ENCODE results near the gene METTL16. TPM values are rescaled to one million over a fixed set of nuclear protein-coding genes. Genes with fewer than 3 reads are reported as not detected.
"Not testable (repeated sequence)": the region's sequence is repeated elsewhere in the genome, so short reads cannot be mapped to it uniquely, and the experiment has no call there.

METTL16 gene
- polyA plus RNA-seq, 3 donors = 36.1 to 39.1 (median 36.6) TPM

GRCh38 chr17:2503627-2504026 lies 8.1 kb downstream of the METTL16 start:
- DNase-seq (ENCODE audit: low read depth in 3 of 3, low spot score in 2 of 3) = no peak

DNA sequence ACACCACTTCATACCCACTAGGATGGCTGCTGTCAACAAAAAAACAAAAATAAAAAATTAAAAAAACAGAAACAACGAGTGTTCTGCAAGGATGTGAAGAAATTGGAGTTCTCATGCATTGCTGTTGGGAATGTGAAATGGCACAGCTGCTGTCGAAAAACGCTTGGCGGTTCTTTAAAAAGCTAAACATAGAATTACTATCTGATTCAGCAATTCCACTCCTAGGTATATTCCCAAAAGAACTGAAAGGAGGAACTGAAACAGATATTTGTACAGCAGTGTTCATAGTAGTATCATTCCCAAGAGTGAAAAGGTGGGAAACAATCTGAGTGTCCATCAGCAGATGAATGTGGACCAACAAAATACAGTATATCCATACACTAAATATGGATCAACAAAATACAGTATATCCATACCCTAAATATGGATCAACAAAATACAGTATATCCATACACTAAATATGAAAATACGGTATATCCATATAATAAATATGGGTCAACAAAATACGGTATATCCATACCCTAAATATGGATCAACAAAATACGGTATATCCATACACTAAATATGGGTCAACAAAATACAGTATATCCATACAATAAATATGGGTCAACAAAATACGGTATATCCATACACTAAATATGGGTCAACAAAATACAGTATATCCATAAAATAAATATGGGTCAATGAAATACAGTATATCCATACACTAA lies 8.7 kb downstream of the METTL16 start:
- no peak for DNase-seq (ENCODE audit: low read depth in 3 of 3, low spot score in 2 of 3)

DNA sequence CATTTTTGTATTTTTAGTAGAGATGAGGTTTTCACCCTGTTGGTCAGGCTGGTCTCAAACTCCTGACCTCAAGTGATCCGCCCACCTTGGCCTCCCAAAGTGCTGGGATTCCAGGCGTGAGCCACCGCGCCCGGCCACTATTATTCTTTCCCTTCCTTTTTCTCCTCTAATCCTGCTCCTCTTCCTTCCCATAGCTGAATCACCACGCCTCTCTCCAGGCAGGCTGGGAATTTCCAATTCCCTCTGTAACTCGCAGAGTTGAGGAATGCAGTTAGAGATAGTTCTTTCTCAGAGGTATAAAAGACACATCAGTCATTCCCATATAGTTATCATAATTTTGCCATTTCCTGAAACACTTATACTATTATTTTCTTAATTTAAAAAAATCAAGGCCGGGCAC lies 11.2 kb downstream of the METTL16 start:
- DNase-seq (ENCODE audit: low read depth in 3 of 3, low spot score in 2 of 3) = no peak

GRCh38 chr17:2489286-2489685 lies 22.4 kb downstream of the METTL16 start:
- DNase-seq (ENCODE audit: low read depth in 3 of 3, low spot score in 2 of 3) = not testable (repeated sequence)

DNA sequence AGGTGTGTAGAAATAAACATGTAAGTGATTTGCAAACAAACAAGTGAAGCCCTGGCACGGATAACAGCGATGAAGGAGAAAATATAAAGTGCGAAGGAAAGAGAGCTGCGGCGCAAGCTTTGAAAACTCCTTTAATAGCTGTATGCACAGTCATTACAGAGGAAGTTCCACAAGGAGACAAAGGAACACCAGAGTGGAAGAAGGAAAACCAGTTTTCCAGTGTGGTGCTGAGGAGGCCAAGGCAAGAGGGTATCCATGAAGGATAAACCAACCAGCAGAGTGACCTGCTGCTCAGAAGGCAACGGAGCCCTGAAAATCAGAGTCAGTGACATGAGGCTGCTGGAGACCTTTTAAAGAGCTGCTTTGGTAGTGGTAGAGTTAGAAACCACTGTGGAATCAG lies 24.4 kb downstream of the METTL16 start:
- DNase-seq (ENCODE audit: low read depth in 3 of 3, low spot score in 2 of 3) = no peak

DNA sequence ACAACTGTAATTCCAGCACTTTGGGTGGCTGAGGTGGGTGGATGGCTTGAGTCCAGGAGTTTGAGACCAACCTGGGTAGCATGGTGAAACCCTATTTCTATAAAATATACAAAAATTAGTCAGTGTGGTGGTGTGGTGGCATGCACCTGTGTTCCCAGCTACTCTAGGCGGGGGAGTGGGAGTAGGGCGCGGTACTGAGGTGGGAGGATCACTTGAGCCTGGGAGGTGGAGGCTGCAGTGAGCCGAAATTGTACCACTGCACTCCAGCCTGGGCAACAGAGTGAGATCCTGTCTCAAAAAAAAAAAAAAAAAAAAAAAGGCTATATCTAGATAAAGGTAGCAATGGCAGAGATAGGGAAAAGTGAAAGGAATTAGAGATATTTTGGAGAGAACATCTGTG lies 25.0 kb downstream of the METTL16 start:
- DNase-seq (ENCODE audit: low read depth in 3 of 3, low spot score in 2 of 3) = not testable (repeated sequence)

GRCh38 chr17:2485970-2486369 lies 25.7 kb downstream of the METTL16 start:
- DNase-seq (ENCODE audit: low read depth in 3 of 3, low spot score in 2 of 3) = no peak

- no peak for DNase-seq (ENCODE audit: low read depth in 3 of 3, low spot score in 2 of 3)
Observed at GRCh38 chr17:2485543-2485942, 26.1 kb downstream of the METTL16 start.

DNA sequence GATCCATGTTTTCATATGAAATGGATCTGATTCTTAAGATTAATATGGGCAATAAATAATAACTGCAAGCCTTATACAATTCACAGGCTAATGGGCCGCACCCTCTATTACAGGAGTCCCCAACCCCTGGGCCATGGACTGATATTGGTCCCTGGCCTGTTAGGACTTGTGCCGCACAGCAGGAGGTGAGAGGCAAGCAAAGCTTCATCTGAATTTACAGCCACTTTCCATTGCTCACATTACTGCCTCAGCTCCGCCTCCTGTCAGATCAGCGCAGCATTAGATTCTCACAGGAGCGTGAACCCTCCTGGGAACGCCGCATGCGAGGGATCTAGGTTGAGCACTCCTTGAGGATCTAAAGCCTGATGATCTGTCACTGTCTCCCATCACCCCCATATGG lies 26.8 kb downstream of the METTL16 start:
- no peak for DNase-seq (ENCODE audit: low read depth in 3 of 3, low spot score in 2 of 3)

DNA sequence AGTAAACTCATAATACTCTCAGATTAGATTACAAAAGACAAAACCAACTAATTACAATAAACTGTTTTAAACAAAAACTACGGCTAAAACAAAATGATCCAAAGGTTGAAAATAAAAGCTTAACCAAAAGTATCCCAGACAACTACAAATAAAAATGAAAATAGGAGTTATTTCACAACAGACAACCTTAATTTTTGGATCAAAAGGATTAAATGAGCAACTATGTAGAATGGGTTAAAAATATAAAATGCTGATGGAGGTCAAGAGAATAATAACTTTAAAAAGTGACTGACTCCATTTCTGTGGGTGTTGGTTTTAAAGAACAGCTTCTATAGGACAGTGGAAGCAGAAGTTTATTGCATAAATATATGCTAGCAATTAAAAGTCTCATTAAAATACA lies 28.6 kb downstream of the METTL16 start:
- no peak for DNase-seq (ENCODE audit: low read depth in 3 of 3, low spot score in 2 of 3)

- no peak for DNase-seq (ENCODE audit: low read depth in 3 of 3, low spot score in 2 of 3)
Observed at GRCh38 chr17:2482218-2482617, 29.5 kb downstream of the METTL16 start.

DNA sequence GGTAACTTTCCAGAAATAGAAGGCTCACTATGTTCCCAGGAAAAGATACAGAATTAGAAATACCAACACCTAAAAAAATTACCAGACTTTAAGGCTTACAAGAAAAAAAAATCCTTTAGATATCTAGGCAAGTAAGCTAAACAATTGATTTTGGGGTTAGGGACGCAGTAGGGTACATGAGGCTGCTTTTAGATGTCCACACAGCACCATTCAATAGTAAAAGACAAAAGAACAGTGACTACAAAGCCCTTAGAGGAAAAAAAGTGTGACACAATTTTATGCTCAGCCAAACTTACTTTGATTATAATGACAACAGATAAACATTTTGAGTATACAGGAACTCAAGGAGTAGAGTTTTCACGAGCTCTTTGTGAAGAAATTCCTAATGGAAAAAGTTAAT lies 29.9 kb downstream of the METTL16 start:
- DNase-seq (ENCODE audit: low read depth in 3 of 3, low spot score in 2 of 3) = no peak

- DNase-seq (ENCODE audit: low read depth in 3 of 3, low spot score in 2 of 3) = no peak
Observed at GRCh38 chr17:2478458-2478857, 33.2 kb downstream of the METTL16 start.

GRCh38 chr17:2475056-2475455 lies 36.6 kb downstream of the METTL16 start:
- DNase-seq (ENCODE audit: low read depth in 3 of 3, low spot score in 2 of 3) = no peak

DNA sequence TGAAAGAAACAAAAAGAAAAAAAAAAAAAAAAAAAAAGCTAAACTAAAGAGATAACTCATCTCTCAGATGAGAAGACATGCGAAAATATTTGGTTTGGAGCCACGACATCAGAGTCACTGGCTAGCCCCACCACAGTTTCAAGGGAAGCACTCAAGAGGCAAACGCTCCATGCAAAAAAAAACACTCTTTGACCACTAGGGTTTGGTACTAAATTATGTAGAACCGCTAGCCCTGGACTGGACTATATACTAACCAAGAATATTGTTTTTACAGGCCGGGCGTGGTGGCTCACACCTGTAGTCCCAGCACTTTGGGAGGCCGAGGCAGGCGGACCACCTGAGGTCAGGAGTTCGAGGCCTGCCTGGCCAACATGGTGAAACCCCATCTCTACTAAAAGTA lies 37.3 kb downstream of the METTL16 start:
- no peak for DNase-seq (ENCODE audit: low read depth in 3 of 3, low spot score in 2 of 3)

GRCh38 chr17:2468270-2468669 lies 43.4 kb downstream of the METTL16 start:
- no peak for DNase-seq (ENCODE audit: low read depth in 3 of 3, low spot score in 2 of 3)

GRCh38 chr17:2466931-2467330 lies 44.8 kb downstream of the METTL16 start:
- DNase-seq (ENCODE audit: low read depth in 3 of 3, low spot score in 2 of 3) = no peak

GRCh38 chr17:2462481-2462880 lies 49.2 kb downstream of the METTL16 start:
- no peak for DNase-seq (ENCODE audit: low read depth in 3 of 3, low spot score in 2 of 3)

GRCh38 chr17:2459917-2460271 lies 51.8 kb downstream of the METTL16 start:
- DNase-seq (ENCODE audit: low read depth in 3 of 3, low spot score in 2 of 3) = no peak

DNA sequence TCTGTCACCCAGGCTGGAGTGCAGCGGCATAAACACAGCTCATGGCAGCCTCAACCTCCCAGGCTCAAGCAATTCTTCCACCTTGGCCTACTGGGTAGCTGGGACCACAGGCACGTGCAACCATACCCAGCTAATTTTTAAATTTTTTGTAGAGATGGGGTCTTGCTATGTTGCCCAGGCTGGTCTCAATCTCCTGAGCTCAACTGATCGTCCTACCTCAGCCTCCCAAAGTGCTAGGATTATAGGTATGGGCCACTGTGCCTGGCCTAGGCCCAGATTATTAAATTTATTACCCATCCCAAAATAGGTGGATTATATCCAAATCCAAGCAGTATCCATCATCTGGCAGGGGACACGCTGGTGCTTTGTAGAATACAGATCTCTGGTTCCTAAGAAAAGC lies 53.8 kb downstream of the METTL16 start:
- DNase-seq (ENCODE audit: low read depth in 3 of 3, low spot score in 2 of 3) = no peak

DNA sequence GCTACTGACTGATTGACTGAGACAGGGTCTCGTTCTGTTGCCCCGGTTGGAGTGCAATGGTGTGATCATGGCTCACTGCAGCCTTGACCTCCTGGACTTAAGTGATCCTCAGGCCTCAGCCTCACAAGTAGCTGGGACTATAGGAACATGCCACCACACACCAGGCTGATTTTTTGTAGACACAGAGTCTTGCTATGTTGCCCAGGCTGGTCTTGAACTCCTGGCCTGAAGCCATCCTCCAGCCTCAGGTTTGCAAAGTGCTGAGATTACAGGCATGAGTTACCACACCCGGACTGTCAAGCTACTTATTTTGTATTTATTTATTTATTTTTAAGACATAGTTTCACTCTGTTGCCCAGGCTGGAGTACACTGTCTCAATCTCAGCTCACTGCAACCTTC lies 55.2 kb downstream of the METTL16 start:
- DNase-seq (ENCODE audit: low read depth in 3 of 3, low spot score in 2 of 3) = no peak

- DNase-seq (ENCODE audit: low read depth in 3 of 3, low spot score in 2 of 3) = no peak
Observed at GRCh38 chr17:2455956-2456355, 55.7 kb downstream of the METTL16 start.

DNA sequence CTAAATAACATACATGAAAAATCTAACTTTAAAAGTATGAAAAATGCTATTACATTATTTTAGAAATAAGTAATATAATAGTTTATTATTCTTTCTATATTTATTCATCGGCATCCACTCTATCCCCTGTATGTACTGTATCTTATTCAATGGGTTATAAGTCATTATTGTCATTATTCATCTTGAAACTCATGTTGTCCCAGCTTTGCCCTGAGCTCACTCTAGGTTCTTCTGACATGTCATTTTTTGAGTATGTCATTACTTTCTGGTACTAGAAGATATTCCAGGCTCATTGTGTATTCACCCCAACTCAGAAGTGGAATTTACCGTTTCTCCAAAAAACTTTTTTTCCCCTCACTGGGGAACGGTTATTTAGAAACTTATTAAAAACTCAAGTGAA lies 57.8 kb downstream of the METTL16 start:
- no peak for DNase-seq (ENCODE audit: low read depth in 3 of 3, low spot score in 2 of 3)
